WI38 (cell line): Measurements from ENCODE around the gene CNOT8.
A peak's percentile ranks its signal among the peaks of the same experiment; 100 is the strongest.

Source experiments
- H3K4me3 ChIP-seq: 2 replicates; pipeline ENCODE4 v1.5.1; 2011; ENCODE audit warnings: low read depth, mild to moderate bottlenecking, control low read depth, low read length
- CTCF ChIP-seq: IDR thresholded peaks from 2 replicates; pipeline ENCODE4 v1.5.1; 2012; ENCODE audit warnings: low read depth, mild to moderate bottlenecking, control low read depth, low read length

The CNOT8 gene

GRCh38 chr5:154860123-154860522 lies 1.7 kb downstream of the CNOT8 start:
- TF ChIP-seq CTCF: no peak
- peak overlapping the region; percentile 62 for H3K4me3 ChIP-seq

GRCh38 chr5:154860765-154861164 lies 2.3 kb downstream of the CNOT8 start:
- H3K4me3 ChIP-seq: peak overlapping the region; percentile 62
- TF ChIP-seq CTCF: no peak

DNA sequence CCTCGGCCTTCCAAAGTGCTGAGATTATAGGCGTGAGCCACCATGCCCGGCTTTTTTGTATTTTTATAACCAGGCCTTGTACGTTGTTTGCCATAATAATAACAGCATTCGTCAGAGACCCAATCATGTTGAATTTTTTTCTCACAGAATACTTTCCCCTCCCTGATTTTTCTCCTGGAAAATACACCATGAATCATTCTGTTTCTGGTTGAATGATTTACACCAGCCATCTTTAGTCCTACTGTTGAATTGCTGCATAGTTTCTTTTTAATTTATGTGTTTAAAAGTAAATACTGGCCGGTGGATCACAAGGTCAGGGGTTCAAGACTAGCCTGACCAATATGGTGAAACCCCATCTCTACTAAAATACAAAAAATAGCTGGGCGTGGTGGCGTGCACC lies 3.5 kb downstream of the CNOT8 start:
- TF ChIP-seq CTCF: no peak
- H3K4me3 ChIP-seq: no peak overlapping the region

DNA sequence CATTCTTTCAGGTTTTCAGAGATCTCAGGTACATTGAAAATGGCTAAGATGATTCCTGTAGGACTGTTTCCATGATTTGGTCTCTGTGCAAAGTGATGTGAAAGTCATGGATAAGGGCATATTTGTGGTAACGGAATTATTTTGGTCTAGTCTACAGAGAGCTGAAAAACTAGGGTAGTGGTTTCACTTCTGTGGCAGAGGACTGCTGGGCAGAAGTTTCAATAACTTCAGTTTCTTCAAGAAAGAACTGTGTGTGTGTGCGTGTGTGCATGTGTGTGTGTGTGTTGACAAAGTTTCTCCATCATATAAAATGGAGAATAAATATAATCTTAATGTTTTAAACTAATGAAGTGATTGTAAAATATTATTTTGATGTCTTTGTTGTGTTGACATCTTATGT lies 4.3 kb downstream of the CNOT8 start:
- no peak for TF ChIP-seq CTCF
- no peak overlapping the region for H3K4me3 ChIP-seq

- H3K4me3 ChIP-seq: no peak overlapping the region
- no peak for TF ChIP-seq CTCF
Measured at GRCh38 chr5:154863291-154864080, 5.1 kb downstream of the CNOT8 start.

- H3K4me3 ChIP-seq: no peak overlapping the region
- no peak for TF ChIP-seq CTCF
Measured at GRCh38 chr5:154865466-154866184, 7.2 kb downstream of the CNOT8 start.

DNA sequence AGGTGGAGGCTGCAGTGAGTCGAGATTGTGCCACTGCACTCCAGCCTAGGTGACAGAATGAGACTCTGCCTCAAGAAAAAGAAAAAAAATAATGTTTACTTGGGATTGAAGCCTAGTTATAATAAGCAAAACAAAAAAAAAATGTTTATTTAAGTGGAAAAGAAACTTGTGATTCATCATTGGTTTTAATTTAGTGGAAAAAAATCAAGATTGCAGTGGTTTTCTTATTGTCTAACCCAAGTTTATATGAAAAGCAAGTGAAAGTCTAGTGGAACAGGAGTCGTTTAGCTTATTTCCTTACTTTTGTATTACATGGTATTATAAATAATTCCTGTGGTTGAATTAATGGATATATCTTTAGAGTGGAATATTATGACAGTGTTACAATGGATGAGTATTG lies 8.4 kb downstream of the CNOT8 start:
- TF ChIP-seq CTCF: no peak
- H3K4me3 ChIP-seq: no peak overlapping the region
